CD14-positive monocyte (primary cell): ENCODE data around the gene FANCG. TPM values are rescaled to one million over a fixed set of nuclear protein-coding genes. Genes with fewer than 3 reads are reported as not detected.

ENCODE experiments used
- DNase-seq, 3 donors: peaks; one replicate each; pipeline ENCODE4 v3.0.0-alpha.2; 2011 to 2022
- H2AFZ ChIP-seq: 2 replicates; pipeline ENCODE4 v1.6.0; 2012; ENCODE audit warnings: mild to moderate bottlenecking, low read depth, low read length, inconsistent platforms; ENCODE audit not compliant: insufficient read depth, poor library complexity, severe bottlenecking
- H3K27ac ChIP-seq, 2 donors: 1 replicate in 1 of 2; 2 replicates in 1 of 2; pipeline ENCODE4 v1.5.1; 2012 to 2013; ENCODE audit warnings: low read length in 2 of 2, control low read depth in 1 of 2, inconsistent platforms in 1 of 2, low read depth in 1 of 2, mild to moderate bottlenecking in 1 of 2
- H3K27me3 ChIP-seq, 2 donors: one replicate each; pipeline versions ENCODE4 v1.6.0 to v1.6.1; 2011 to 2013; ENCODE audit warnings: low read length in 2 of 2; ENCODE audit not compliant: control insufficient read depth in 2 of 2, insufficient read depth in 2 of 2
- H3K36me3 ChIP-seq, 2 donors: replicated peaks in 1 of 2; 1 replicate in 1 of 2; 2 replicates in 1 of 2; pipeline versions ENCODE4 v1.5.1 to v1.6.1; 2012 to 2013; ENCODE audit warnings: low read length in 2 of 2, control low read depth in 1 of 2, inconsistent platforms in 1 of 2, mild to moderate bottlenecking in 1 of 2; ENCODE audit not compliant: insufficient read depth in 2 of 2, control insufficient read depth in 1 of 2
- H3K4me1 ChIP-seq, 2 donors: 1 replicate in 1 of 2; 2 replicates in 1 of 2; pipeline versions ENCODE4 v1.5.1 to v1.6.1; 2012 to 2013; ENCODE audit warnings: low read length in 2 of 2, control low read depth in 1 of 2, inconsistent platforms in 1 of 2, mild to moderate bottlenecking in 1 of 2, moderate library complexity in 1 of 2; ENCODE audit not compliant: insufficient read depth in 2 of 2, control insufficient read depth in 1 of 2
- H3K4me2 ChIP-seq: replicated peaks from 2 replicates; pipeline ENCODE3; 2012; ENCODE audit warnings: low read length, moderate library complexity, mild to moderate bottlenecking; ENCODE audit not compliant: poor library complexity, severe bottlenecking; ENCODE audit errors: extremely low read depth
- H3K4me3 ChIP-seq, 3 experiments: fragments of 200-600 bp in 1 of 3; sonication (generic) in 1 of 3; replicated peaks in 1 of 3; 1 replicate in 2 of 3; 2 replicates in 1 of 3; pipeline ENCODE4 v1.5.1; 2011 to 2013; ENCODE audit warnings: low read length in 3 of 3, mild to moderate bottlenecking in 3 of 3, control low read depth in 2 of 3, low read depth in 2 of 3, inconsistent platforms in 1 of 3, moderate library complexity in 1 of 3
- H3K79me2 ChIP-seq: 2 replicates; pipeline ENCODE4 v1.6.0; 2012; ENCODE audit warnings: mild to moderate bottlenecking, control low read depth, inconsistent platforms, low read length, moderate library complexity; ENCODE audit not compliant: insufficient read depth
- H3K9ac ChIP-seq: 2 replicates; pipeline ENCODE4 v1.6.0; 2017; ENCODE audit warnings: low read length, mild to moderate bottlenecking; ENCODE audit not compliant: insufficient read depth, poor library complexity, severe bottlenecking
- H3K9me3 ChIP-seq, 2 donors: replicated peaks in 1 of 2; 1 replicate in 1 of 2; 2 replicates in 1 of 2; pipeline versions ENCODE4 v1.5.1 to v1.6.1; 2012 to 2013; ENCODE audit warnings: low read length in 2 of 2, control low read depth in 1 of 2; ENCODE audit not compliant: control insufficient read depth in 1 of 2, insufficient read depth in 1 of 2
- H4K20me1 ChIP-seq: 2 replicates; pipeline ENCODE4 v1.6.0; 2012; ENCODE audit warnings: mild to moderate bottlenecking, low read length, control low read depth, moderate library complexity; ENCODE audit not compliant: insufficient read depth
- H3K27ac Mint-ChIP-seq, 7 donors: one replicate each; pipeline ENCODE4 v1.8.0; 2020; ENCODE audit warnings: mild to moderate bottlenecking in 7 of 7, mixed read lengths in 7 of 7, moderate library complexity in 6 of 7, inconsistent platforms in 2 of 7
- H3K27me3 Mint-ChIP-seq, 3 donors: one replicate each; pipeline ENCODE4 v1.8.0; 2021 to 2022; ENCODE audit warnings: low read depth in 3 of 3, mild to moderate bottlenecking in 3 of 3, mixed read lengths in 3 of 3, moderate library complexity in 3 of 3, inconsistent platforms in 1 of 3
- H3K36me3 Mint-ChIP-seq, 2 donors: one replicate each; pipeline ENCODE4 v1.8.0; 2020; ENCODE audit warnings: mixed read lengths in 2 of 2, inconsistent platforms in 1 of 2, mild to moderate bottlenecking in 1 of 2
- H3K4me1 Mint-ChIP-seq: one replicate; pipeline ENCODE4 v1.8.0; 2020; ENCODE audit warnings: mild to moderate bottlenecking, mixed read lengths
- H3K4me3 Mint-ChIP-seq, 2 donors: one replicate each; pipeline ENCODE4 v1.8.0; 2020; ENCODE audit warnings: mild to moderate bottlenecking in 2 of 2, mixed read lengths in 2 of 2, moderate library complexity in 1 of 2
- H3K9me3 Mint-ChIP-seq, 7 donors: one replicate each; pipeline ENCODE4 v1.8.0; 2020 to 2022; ENCODE audit warnings: mixed read lengths in 7 of 7, mild to moderate bottlenecking in 6 of 7, moderate library complexity in 6 of 7, inconsistent platforms in 2 of 7
- WGBS: methylation state at CpG from one replicate; pipeline ENCODE4 v1.1.5; 2013; ENCODE audit warnings: missing lambda C conversion rate; ENCODE audit not compliant: insufficient coverage; 5-methylcytosine and 5-hydroxymethylcytosine counted together
- intact Hi-C, 2 donors: fragments of 100-400 bp; cut with micrococcal nuclease; formaldehyde crosslinking; loops; one replicate each; pipeline versions ENCODE4 v1.15.0 to v1.15.1; 2023
- polyA plus RNA-seq, 3 donors: library from polyadenylated mRNA; depleted of rRNA in 1 of 3; unstranded in 2 of 3; stranded (reverse) in 1 of 3; fragments of 300-500 nt in 2 of 3; fragments of >200 nt in 1 of 3; fragmentation: Illumina TruSeq in 2 of 3; gene quantifications; 1 replicate in 2 of 3; 2 replicates in 1 of 3; pipeline ENCODE4 v1.2.3, GENCODE V29; 2012 to 2021
- TF ChIP-seq, protein P1 (sequence below): fragments of 200-600 bp; IDR thresholded peaks from one replicate; pipeline ENCODE4 v1.8.0; 2022; ENCODE audit warnings: antibody characterized with exemption, mild to moderate bottlenecking

FANCG gene
- polyA plus RNA-seq, 3 donors = 2.0 to 7.0 (median 2.5) TPM

DNA sequence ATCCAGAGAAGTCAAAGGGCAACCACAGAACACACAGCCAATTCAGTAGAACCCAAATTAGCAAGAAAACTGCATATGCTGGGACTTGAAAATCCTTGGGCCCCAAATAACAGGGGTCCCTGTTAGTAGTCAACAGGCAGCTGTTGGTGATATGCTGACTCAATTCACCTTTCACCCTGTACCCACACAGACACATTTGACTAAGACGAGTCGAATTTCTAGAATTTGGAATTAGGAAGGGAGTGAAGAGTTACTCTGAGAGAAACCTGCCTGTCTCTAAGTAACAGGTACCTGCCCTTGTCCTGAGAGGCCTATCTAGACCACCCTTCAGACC lies 6.5 kb downstream of the FANCG start:
- H4K20me1 ChIP-seq = peaks cover 37% of the 10 kb centered on the region
- peaks cover 44% of the 10 kb centered on the region for H3K79me2 ChIP-seq
- H3K9me3 ChIP-seq = no peaks in the 10 kb centered on the region
- DNase-seq = no peak
- H3K9ac ChIP-seq = no peak overlapping the region
- H3K4me3 ChIP-seq = peak overlapping the region in 1 of 3 experiments; percentile 90
- peaks cover 4 to 20% of the 10 kb centered on the region in 2 donors for H3K36me3 ChIP-seq
- peaks cover 22 to 39% of the 10 kb centered on the region in 2 donors for H3K4me1 ChIP-seq
- H3K4me2 ChIP-seq = peak overlapping the region; percentile 96
- Mint-ChIP-seq H3K36me3 (peaks cover 8 to 24% of the 10 kb centered on the region in 2 donors), H3K9me3 (no peaks in the 10 kb centered on the region), H3K4me1 (peaks cover 37% of the 10 kb centered on the region), H3K4me3 (peak overlapping the region in 1 of 2 donors; percentile 89), H3K27ac (peak overlapping the region; percentile 95 to 99 (median 98)), H3K27me3 (no peaks in the 10 kb centered on the region)
- peak overlapping the region in 1 of 2 donors; percentile 97 for H3K27ac ChIP-seq
- intact Hi-C loops = loop anchor here (5.0 to 10.0 kb wide), 3 partner anchors 39 to 88 kb away; partner anchors contain the start of gene DNAJB5 (in 1 of the 2)
- WGBS = no CpG with 5 or more reads among the region's 2 CpGs
- TF ChIP-seq, protein P1, sequence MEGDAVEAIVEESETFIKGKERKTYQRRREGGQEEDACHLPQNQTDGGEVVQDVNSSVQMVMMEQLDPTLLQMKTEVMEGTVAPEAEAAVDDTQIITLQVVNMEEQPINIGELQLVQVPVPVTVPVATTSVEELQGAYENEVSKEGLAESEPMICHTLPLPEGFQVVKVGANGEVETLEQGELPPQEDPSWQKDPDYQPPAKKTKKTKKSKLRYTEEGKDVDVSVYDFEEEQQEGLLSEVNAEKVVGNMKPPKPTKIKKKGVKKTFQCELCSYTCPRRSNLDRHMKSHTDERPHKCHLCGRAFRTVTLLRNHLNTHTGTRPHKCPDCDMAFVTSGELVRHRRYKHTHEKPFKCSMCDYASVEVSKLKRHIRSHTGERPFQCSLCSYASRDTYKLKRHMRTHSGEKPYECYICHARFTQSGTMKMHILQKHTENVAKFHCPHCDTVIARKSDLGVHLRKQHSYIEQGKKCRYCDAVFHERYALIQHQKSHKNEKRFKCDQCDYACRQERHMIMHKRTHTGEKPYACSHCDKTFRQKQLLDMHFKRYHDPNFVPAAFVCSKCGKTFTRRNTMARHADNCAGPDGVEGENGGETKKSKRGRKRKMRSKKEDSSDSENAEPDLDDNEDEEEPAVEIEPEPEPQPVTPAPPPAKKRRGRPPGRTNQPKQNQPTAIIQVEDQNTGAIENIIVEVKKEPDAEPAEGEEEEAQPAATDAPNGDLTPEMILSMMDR = no peak
- peak overlapping the region; percentile 69 for H2AFZ ChIP-seq
- no peaks in the 10 kb centered on the region for H3K27me3 ChIP-seq

GRCh38 chr9:35072461-35073278 lies 7.1 kb downstream of the FANCG start, which contains the start of gene VCP:
Gene VCP (minus strand): TSS chr9:35072625. CDS start chr9:35072353, 272 bp downstream.
- peaks cover 33% of the 10 kb centered on the region for H3K4me1 Mint-ChIP-seq
- peaks cover 22 to 33% of the 10 kb centered on the region in 2 donors for H3K4me1 ChIP-seq
- peaks cover 44% of the 10 kb centered on the region for H3K79me2 ChIP-seq

More at GRCh38 chr9:35072461-35073278, 7.1 kb downstream of the FANCG start, which contains the start of gene VCP:
- 6% methylated on average over 48 of the region's 54 CpGs for WGBS
- Histone ChIP-seq H3K36me3 (peaks cover 10 to 25% of the 10 kb centered on the region in 2 donors), H3K27ac (peak within 1 kb of the TSS; percentile 96 to 97), H3K9ac (peak within 1 kb of the TSS; percentile 99), H3K4me3 (peak within 1 kb of the TSS; percentile 56 to 90 (median 66)), H3K27me3 (no peaks in the 10 kb centered on the region), H2AFZ (peak within 1 kb of the TSS; percentile 69), H3K9me3 (no peaks in the 10 kb centered on the region), H4K20me1 (peaks cover 43% of the 10 kb centered on the region), H3K4me2 (peak within 1 kb of the TSS; percentile 96)
- Mint-ChIP-seq H3K27ac (peak within 1 kb of the TSS; percentile 95 to 99 (median 98)), H3K36me3 (peaks cover 14 to 30% of the 10 kb centered on the region in 2 donors), H3K4me3 (peak within 1 kb of the TSS; percentile 89 to 91), H3K27me3 (peaks cover 0 to under 1% (median 0%) of the 10 kb centered on the region in 3 donors), H3K9me3 (no peaks in the 10 kb centered on the region)
- DNase-seq = peak; percentile 96 to 98 (median 97)
- TF ChIP-seq, protein P1 = no peak
- intact Hi-C loops = loop anchor here (5.0 to 10.0 kb wide), 3 partner anchors 40 to 88 kb away; partner anchors contain the start of gene DNAJB5 (in 1 of the 2)
